ENCODE results near the gene GALNT3. TPM values are rescaled to one million over a fixed set of nuclear protein-coding genes. Genes with fewer than 3 reads are reported as not detected.

GALNT3 gene
- total RNA-seq, 4 donors from 2014 or later = 0.82 to 2.7 (median 1.7) TPM

DNA sequence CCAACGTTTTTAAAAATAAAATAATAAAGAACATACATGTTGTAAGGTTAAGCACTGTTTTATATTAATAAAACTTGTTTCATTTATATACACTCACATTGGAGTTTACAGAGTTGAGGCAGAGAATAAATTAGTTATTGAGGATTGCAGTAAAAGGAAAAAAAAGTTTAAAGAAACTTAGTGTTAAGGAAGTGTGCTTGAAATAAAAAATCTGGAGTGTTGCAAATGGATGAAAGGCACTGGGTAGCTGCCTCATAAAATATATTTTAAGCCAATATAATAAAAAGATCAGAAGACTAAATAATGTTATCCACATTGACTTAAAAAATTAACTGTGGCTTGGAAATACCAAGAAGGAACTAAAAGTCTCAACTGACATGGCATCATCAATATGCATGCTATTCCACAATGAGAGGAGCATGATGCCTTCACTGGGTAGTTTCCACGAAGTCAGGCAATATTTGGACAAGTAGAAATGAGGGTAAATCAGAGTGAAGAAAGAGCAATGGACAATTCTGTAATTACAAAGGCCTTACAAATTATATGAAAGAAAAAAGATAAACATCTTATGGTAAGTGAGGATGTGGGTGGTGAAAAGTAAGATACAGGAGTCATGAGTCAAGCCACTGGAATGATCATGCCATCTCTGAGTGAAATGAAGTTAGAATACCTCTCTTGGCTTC is 2.5 kb downstream of the GALNT3 start:
- DNase-seq (ENCODE audit: low spot score) = no peak
- no peak for TF ChIP-seq CTCF (IDR thresholded peaks at IDR 0.05)
- ATAC-seq (ENCODE audit: low FRiP score) = no peak

DNA sequence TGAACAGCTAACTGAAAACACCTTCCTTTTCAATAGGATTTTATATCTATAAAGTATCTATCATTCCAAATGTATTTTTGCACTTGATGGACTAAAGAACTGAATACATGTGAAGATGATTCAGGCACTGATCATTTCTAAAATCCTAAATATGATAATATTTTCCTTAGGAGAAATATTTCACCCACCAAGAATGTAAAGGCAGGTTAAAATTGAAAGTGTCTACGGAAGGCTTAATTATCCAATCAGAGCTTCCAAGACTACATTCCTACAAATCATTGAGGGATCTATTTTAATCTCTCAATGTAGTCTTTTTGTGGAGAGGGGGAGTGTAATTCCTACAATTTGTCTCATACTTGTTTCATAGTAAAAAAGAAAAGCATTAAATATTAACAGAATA is 3.6 kb downstream of the GALNT3 start:
- no peak for TF ChIP-seq CTCF (IDR thresholded peaks at IDR 0.05)
- no peak for DNase-seq (ENCODE audit: low spot score)
- no peak for ATAC-seq (ENCODE audit: low FRiP score)

DNA sequence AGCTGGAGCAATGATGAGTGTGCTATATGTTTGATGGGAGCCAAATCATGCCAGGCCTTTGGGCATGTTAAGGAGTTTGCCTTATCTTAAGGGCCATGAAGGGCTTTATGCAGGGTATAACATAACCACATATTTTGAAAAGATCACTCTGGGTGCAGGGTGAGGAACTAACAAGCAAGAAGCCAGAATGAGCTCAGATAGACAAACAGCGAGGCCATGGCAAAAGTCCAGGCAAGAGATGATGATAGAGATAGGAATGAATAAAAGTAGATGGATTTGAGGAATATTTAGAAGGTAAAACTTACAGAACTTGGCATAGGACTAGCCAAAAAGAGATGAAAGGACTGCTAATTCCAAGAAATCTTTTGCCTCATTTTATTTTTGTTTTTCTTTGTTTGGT is 6.7 kb downstream of the GALNT3 start:
- TF ChIP-seq CTCF (IDR thresholded peaks at IDR 0.05) = no peak
- ATAC-seq (ENCODE audit: low FRiP score) = no peak
- DNase-seq (ENCODE audit: low spot score) = no peak

- no peak for ATAC-seq (ENCODE audit: low FRiP score)
- no peak for TF ChIP-seq CTCF (IDR thresholded peaks at IDR 0.05)
Observed at GRCh38 chr2:165779706-165780105, 14.3 kb downstream of the GALNT3 start.

DNA sequence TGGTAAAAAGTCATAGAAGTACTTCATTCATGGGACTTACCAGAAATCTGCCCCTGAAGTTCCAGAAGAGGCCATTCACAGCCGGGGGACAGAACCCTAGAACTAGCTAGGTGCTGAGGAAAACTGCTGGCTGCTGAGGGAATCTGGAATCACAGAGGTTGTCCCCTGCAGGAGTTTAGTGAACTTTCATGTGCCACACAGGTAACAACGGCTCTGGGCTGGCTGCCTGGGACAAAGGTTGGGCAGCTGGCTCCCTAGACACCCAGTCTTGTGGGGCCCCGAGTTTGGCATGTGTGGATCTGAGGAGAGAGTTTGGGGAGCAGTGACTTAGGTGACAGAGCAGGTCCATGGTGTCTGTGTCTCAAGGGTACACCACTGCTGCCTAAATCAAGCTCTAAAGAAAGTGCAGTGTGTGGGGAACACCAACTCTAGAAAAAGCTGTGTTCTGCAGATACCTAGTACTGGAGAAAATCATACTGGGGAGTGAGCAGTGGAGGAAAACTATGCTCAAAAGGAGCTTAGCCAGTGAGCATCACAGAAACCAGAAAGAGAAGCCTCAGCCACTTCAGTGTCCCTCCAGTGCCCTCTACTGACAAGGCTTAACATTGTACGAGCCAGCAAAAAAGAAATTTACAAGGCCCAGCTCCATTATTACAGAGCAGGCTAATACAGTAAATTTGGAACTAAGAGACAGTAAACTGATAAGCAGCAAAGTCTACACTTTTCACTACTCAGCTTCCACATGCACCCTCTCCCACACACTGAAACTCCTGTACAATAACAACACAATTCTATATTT is 15.2 kb downstream of the GALNT3 start:
- DNase-seq (ENCODE audit: low spot score) = no peak
- no peak for ATAC-seq (ENCODE audit: low FRiP score)
- TF ChIP-seq CTCF (IDR thresholded peaks at IDR 0.05) = no peak

More at GRCh38 chr2:165779706-165780105, 14.3 kb downstream of the GALNT3 start:
- DNase-seq (ENCODE audit: low spot score) = no peak

DNA sequence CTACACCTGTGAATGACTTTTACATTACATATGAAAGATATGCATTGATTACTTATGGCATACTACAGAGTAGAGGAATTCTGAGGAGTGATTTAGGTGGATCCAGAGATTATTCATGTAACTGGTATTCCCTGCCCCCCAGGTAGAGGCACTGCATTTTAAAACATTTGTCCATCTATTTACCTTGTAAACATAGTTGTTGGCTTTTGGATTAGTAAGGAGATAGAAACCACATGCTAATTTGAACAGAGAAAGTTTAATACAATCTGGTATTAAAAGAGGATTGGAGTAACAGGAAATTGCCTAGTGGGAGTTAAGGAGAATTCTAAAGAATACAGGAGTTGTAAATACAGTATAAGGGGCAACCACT is 15.9 kb downstream of the GALNT3 start:
- TF ChIP-seq CTCF (IDR thresholded peaks at IDR 0.05) = no peak
- DNase-seq (ENCODE audit: low spot score) (no peak), ATAC-seq (ENCODE audit: low FRiP score) (no peak)
